HG02763 (cell line): ENCODE measurements around the gene ABCB6.
"Not testable (repeated sequence)": the region's sequence is repeated elsewhere in the genome, so short reads cannot be mapped to it uniquely, and the experiment has no call there.

Experiments
- ATAC-seq: cut with Tn5 transposase; IDR thresholded peaks from one replicate; pipeline ENCODE4 v1.9.1; 2021; ENCODE audit warnings: mild to moderate bottlenecking, moderate library complexity; ENCODE audit not compliant: unreplicated experiment

The ABCB6 gene

DNA sequence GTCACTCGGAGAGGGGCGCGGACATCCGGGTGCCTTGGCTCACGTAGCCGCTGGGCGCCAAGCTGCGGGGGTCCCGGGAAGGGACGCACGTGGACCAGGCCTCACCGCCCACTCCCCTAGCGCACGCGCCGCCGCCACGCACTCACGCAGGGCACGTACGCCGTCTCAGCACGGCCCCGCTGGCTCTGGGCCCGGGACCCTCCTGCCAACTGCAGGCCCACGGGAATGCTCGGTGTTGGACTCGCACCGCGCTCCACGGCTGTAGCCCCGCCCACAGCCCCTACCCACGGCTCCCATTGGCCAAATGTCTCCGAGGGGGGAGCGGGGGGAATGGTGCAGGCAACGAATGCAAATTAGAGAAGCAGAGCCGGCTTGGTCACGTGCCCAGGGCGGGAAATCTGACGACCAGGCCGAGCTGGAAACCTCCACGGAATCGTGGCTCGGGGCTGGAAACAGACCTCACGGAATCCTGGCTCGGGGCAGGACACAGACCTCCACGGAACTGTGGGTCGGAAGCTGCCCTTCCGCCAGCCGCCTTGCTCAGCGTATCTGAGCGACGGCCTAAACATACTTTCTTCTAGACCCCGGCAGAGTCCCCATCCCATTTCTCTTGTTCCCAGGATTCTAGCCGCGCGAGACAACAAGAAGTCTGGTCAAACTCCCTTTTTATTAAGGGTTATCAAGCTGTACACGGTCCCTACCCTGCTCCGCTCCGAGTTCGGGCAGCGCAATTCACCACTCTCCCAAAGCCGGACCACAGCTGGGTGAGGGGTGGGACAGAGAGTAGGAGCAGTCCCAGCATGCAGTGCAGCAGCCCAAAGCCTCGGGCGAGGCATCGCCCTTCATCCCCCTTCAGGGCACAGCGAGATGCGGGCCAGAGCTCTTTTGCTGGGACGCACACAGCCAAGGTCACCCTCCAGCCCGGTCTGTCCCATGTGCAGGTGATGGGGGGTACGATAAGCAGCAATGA lies at the start of gene ABCB6:
Gene ABCB6, minus strand, starts transcription at position 227 of the 970 bp plus-strand sequence. CDS start 285 bp downstream, outside the sequence.
- ATAC-seq: peak; percentile 71

DNA sequence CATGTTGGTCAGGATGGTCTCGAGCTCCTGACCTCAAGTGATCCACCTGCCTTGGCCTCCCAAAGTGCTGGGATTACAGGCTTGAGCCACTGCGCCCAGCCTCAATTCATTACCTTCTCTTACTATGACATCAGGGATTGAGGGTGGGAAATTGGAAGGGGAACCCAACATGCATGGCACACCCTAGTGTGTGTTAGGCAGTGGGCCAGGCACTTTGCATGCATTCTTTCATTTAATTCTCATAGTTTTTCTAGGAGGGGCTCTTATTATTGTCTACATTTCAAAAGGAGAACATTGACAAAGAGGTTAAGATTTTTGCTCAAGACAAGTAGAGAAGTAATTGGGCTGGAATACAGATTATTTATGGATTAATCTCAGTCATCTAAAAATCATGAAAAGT lies 49.5 kb upstream of the ABCB6 start:
- ATAC-seq: no peak

GRCh38 chr2:219266886-219267285 lies 48.1 kb upstream of the ABCB6 start:
- ATAC-seq: no peak

GRCh38 chr2:219266232-219266631 lies 47.5 kb upstream of the ABCB6 start:
- no peak for ATAC-seq

GRCh38 chr2:219261024-219261855 lies 42.5 kb upstream of the ABCB6 start:
- ATAC-seq: no peak

DNA sequence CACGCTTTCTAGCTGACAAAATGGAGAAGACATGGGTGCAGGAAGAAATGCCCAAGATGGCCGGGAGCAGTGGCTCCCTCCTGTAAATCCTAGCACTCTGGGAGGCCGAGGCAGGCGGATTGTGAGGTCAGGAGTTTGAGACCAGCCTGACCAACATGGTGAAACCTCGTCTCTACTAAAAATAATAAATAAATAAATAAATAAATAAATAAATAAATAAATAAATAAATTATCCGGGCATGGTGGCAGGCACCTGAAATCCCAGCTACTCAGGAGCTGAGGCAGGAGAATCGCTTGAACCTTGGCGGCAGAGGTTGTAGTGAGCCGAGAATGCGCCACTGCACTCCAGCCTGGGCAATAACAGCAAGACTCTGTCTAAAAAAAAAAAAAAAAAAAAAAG lies 40.2 kb upstream of the ABCB6 start:
- ATAC-seq: not testable (repeated sequence)

- no peak for ATAC-seq
Observed at GRCh38 chr2:219254590-219255201, 35.9 kb upstream of the ABCB6 start.

DNA sequence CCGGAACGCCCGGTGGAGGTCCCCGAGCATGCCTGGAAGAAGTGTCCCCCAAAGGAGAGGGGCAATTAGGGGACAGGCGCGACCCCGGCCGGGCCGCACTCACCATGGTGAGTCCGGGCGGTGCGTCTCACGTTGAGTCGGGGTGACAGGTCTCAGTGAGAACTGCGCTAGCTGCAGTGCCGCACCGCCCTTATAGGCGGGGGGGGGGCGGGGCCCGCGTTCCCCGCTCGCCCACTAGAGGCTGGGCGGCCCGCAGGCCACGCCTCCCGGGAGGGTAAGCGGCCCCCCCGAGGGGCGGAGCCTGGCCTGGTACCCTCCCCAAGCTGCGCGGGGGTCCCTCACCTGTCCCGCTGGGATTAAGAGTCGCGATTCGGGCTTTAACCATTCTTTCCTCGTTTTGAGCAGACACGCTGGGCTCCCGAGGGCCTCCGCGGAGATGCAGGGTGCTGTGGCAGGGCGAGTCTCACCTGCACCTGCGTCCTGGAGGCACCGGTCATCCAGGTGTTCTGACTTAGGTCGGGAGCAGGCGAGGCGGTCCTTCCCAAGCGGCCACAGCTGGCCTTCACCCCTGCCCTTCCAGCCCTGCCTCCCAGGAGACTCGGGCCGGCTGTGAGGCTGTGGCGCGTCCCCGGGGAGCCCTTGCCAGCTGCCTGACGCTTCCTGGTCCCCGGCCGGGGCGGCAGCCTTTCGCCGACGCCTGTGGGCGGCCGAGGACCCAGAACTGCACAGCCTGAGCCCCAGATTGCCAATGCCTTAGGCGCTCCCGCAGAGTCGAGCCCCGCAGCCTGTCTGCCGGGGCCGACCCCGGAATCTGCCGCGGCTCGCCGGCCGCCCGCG lies 35.2 kb upstream of the ABCB6 start, which contains the start of gene TUBA4A:
Gene TUBA4A, minus strand, starts transcription at position 166 of the 837 bp plus-strand sequence. Its CDS starts 60 bp downstream, at position 106.
- peak; percentile 46 for ATAC-seq

DNA sequence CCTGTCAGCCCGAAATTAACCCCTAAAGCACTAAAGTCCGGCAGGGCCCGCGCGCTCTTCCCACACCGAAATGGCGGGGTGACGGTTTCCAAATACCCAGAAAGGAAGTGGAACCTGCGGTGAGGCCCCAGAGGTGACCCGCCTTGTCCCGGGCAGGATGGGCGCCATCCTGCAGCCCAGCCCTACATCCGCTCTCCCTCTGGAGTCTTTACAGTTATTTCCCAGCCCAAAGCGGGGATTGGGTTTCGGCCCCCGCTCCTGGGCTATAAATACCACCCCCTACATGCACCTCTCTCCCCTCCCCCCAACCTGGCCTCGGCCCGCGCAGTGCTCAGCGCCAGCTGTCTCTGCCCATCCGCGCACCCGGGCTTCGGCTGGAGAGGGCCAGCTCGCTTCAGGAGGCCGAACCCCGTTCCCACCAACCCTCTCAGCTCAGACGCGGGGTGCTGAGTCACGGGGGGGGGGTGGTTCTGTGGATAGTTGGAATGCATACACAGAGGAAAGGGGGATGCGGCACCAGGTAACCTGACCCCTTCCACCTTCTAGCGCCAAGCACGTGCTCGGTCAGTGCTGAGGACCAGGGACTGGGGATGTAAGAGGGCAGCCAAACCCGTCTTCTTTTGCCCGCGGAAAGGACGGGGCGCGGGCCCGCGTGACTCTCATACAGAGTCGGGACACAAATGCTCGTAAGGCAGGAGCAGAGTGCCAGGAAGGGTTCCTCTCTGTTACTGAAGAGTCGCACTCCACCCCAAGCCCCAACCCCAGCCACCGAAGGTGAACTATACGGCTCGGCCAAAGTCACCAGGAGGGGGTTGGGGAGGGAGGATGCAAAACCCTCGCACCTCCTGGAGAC lies 34.4 kb upstream of the ABCB6 start, which contains the start of gene TUBA4B:
Gene TUBA4B, plus strand, starts transcription at position 344 of the 853 bp plus-strand sequence. Its CDS starts 165 bp downstream, at position 509.
- peak; percentile 0 for ATAC-seq

DNA sequence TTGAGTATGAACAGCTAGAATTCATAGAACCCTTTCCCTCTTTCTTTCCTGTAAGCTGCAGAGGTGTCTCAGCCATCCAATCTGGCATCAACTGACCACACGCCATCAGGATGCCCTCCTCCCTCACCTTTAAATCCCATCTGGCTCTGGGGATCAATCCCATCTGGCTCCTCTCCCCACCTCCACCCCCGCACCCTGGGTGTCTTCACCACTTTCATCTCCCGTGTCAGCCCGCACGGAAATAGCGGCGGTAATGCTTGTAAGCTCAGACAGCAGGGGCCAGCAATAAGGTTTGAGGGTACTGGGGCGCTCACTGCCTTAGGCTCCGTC lies 33.8 kb upstream of the ABCB6 start:
- ATAC-seq: no peak

GRCh38 chr2:219252084-219252483 lies 33.3 kb upstream of the ABCB6 start:
- no peak for ATAC-seq

GRCh38 chr2:219251656-219252055 lies 32.9 kb upstream of the ABCB6 start:
- no peak for ATAC-seq

- ATAC-seq: no peak
Observed at GRCh38 chr2:219250049-219250781, 31.5 kb upstream of the ABCB6 start.

DNA sequence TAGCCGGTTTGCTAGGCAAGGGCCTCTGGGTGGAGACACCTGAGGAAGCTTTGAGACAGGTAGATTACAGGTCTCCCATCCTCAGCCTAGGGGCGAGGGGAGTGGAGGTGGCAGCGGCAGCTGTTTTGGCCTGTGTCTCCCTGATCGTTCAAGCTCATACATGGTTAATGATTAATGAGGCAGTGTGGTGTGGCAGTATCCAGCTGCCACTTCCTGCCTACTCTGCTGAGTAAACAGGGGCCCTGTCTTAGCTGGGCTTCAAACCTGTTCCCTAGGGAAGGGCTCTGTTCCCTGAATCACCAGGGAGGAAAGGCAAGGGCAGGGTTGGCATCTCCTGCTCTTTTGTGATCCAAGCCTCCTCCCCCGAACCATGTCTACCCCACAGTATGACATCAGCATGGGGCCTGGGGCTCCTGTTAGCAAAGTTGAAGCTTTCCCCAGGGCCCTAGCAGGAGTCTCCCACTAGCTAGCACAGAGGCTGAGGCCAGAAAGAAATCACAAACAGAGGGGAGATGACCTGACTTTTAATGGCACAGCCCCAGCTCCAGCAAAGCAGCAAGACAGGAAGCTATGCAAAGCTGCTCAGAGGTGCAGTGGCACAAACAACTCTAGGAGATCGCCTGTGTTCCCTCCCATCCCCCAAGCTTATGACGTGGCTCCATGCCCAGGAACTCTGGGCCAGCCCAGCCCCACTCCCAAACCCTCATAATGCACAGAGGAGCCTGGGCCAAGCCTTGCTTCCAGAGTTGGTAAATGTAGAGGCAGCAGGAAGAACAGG lies 30.6 kb upstream of the ABCB6 start:
- ATAC-seq: peak; percentile 42

DNA sequence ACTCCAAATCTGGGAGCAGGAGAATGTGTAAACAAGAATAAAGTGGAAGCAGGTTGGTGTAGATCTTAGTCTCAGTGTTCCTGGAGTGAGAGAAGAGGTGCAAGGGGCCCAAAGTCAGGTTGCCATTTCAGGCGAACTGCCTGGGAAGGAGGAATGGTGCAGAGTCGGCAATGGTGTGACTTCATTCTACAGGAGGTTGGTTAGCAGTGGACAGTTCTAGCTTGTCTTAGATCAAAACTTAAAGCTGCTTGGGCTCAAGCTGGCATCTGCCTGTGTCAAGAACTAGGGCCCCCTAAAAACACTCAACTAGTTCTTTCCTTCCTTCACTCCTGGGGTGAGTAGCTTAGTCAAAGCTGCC lies 30.1 kb upstream of the ABCB6 start:
- ATAC-seq: no peak

GRCh38 chr2:219247678-219248642 lies 29.2 kb upstream of the ABCB6 start:
- ATAC-seq: no peak

DNA sequence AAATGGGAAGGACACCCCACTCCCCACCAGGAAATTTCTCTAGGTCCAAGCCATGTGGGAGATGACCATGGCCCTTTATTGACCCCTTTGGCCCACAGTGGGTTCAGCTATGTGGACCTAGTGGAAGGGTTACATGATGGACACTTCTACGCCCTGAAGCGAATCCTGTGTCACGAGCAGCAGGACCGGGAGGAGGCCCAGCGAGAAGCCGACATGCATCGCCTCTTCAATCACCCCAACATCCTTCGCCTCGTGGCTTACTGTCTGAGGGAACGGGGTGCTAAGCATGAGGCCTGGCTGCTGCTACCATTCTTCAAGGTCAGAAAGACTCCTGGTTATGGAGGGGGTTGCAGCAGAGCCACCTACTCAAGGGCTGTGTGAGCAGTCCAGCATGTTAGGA lies 27.8 kb upstream of the ABCB6 start:
- ATAC-seq: no peak
